ENCODE measurements around the gene CEP85. TPM values are rescaled to one million over a fixed set of nuclear protein-coding genes. Genes with fewer than 3 reads are reported as not detected.

The CEP85 gene
- total and polyA plus RNA-seq, 9 of the 15 experiments (the other 6 are each of a cell fraction or from before 2014, with no cell fraction given), result 42.1 to 140 (median 92.6) TPM

GRCh38 chr1:26275580-26276431 is 41.8 kb downstream of the CEP85 start (continued):
- TF ChIP-seq RBM17 (IDR thresholded peaks at IDR 0.05; ENCODE audit: borderline replicate concordance, low read depth, low read length) (no peak), LARP7 (IDR thresholded peaks at IDR 0.05) (no peak), CBX5 (IDR thresholded peaks at IDR 0.05; ENCODE audit: borderline replicate concordance, low read depth) (no peak), IRF9 (tag; IDR thresholded peaks at IDR 0.05) (no peak), THRA (IDR thresholded peaks at IDR 0.05) (no peak), ELF1 (tag; IDR thresholded peaks at IDR 0.05) (peak; percentile 53; the same call in 1 of the 2 replicates), HLTF (IDR thresholded peaks at IDR 0.05) (no peak), CHD7 (IDR thresholded peaks at IDR 0.05; ENCODE audit: low read depth, low read length) (no peak), ZNF766 (CRISPR knock-in tag; conservative IDR thresholded peaks at IDR 0.05) (peak; percentile 80), TAF15 (IDR thresholded peaks at IDR 0.05; ENCODE audit: low read depth, low read length) (no peak), ZNF3 (CRISPR knock-in tag; IDR thresholded peaks at IDR 0.05) (no peak), FIP1L1 (IDR thresholded peaks at IDR 0.05; ENCODE audit: low read depth, low read length, poor library complexity, severe bottlenecking) (no peak), U2AF1 (optimal IDR thresholded peaks at IDR 0.05; ENCODE audit: low read depth, low read length) (no peak), ZNF717 (CRISPR knock-in tag; IDR thresholded peaks at IDR 0.05) (no peak), ATF7 (IDR thresholded peaks at IDR 0.05) (no peak)

All from K562 (cell line).